CD8-positive, alpha-beta memory T cell (primary cell): Measurements from ENCODE around the gene THAP3. TPM values are rescaled to one million over a fixed set of nuclear protein-coding genes. Genes with fewer than 3 reads are reported as not detected.
"Not testable (repeated sequence)": the region's sequence is repeated elsewhere in the genome, so short reads cannot be mapped to it uniquely, and the experiment has no call there.

Source experiments
- CTCF ChIA-PET: fragments of 350-600 bp; sonication (Branson Sonifier 250); formaldehyde crosslinking; loops from one replicate; lab custom pipeline; 2021; ENCODE audit warnings: antibody characterized with exemption; lab: Charles Lee
- POLR2A ChIA-PET: fragments of 350-600 bp; sonication (Branson Sonifier 250); formaldehyde crosslinking; loops from one replicate; lab custom pipeline; 2021; ENCODE audit warnings: antibody characterized with exemption; lab: Charles Lee
- DNase-seq, 5 donors: peaks; one replicate each; pipeline versions ENCODE4 v3.0.0 to v3.0.0-alpha.2; 2020 to 2022; ENCODE audit warnings: mixed read lengths in 1 of 5
- H3K27ac ChIP-seq: one replicate; pipeline ENCODE4 v1.7.0; 2013; ENCODE audit warnings: low read depth, mild to moderate bottlenecking, low read length, moderate library complexity
- H3K27me3 ChIP-seq: 2 replicates; pipeline ENCODE4 v1.7.0; 2013; ENCODE audit warnings: low read length, mild to moderate bottlenecking; ENCODE audit not compliant: insufficient read depth, poor library complexity, severe bottlenecking
- H3K36me3 ChIP-seq: 2 replicates; pipeline ENCODE4 v1.7.0; 2013; ENCODE audit warnings: mild to moderate bottlenecking, low read length, moderate library complexity; ENCODE audit not compliant: insufficient read depth
- H3K4me1 ChIP-seq: 2 replicates; pipeline ENCODE4 v1.7.0; 2013; ENCODE audit warnings: mild to moderate bottlenecking, low read length, moderate library complexity; ENCODE audit not compliant: insufficient read depth
- H3K4me3 ChIP-seq: 2 replicates; pipeline ENCODE4 v1.7.0; 2013; ENCODE audit warnings: mild to moderate bottlenecking, low read length
- H3K9me3 ChIP-seq: 2 replicates; pipeline ENCODE4 v1.7.0; 2013; ENCODE audit warnings: mild to moderate bottlenecking, low read length
- H3K27ac Mint-ChIP-seq, 8 donors: one replicate each; pipeline ENCODE4 v1.8.0; 2020 to 2021; ENCODE audit warnings: mixed read lengths in 8 of 8, mild to moderate bottlenecking in 6 of 8, inconsistent platforms in 3 of 8, moderate library complexity in 3 of 8
- H3K27me3 Mint-ChIP-seq, 2 donors: one replicate each; pipeline ENCODE4 v1.8.0; 2020 to 2021; ENCODE audit warnings: mixed read lengths in 2 of 2, mild to moderate bottlenecking in 1 of 2, moderate library complexity in 1 of 2
- H3K36me3 Mint-ChIP-seq, 3 donors: one replicate each; pipeline ENCODE4 v1.8.0; 2020 to 2021; ENCODE audit warnings: mixed read lengths in 3 of 3, inconsistent platforms in 1 of 3, mild to moderate bottlenecking in 1 of 3
- H3K4me1 Mint-ChIP-seq, 3 donors: one replicate each; pipeline ENCODE4 v1.8.0; 2020 to 2021; ENCODE audit warnings: mixed read lengths in 3 of 3, inconsistent platforms in 1 of 3, mild to moderate bottlenecking in 1 of 3
- H3K4me3 Mint-ChIP-seq, 7 donors: one replicate each; pipeline ENCODE4 v1.8.0; 2020 to 2021; ENCODE audit warnings: mixed read lengths in 7 of 7, mild to moderate bottlenecking in 6 of 7, moderate library complexity in 4 of 7, inconsistent platforms in 2 of 7
- H3K9me3 Mint-ChIP-seq, 5 donors: one replicate each; pipeline ENCODE4 v1.8.0; 2020 to 2022; ENCODE audit warnings: mixed read lengths in 5 of 5, mild to moderate bottlenecking in 3 of 5, moderate library complexity in 2 of 5, inconsistent platforms in 1 of 5
- polyA plus RNA-seq: library from polyadenylated mRNA; unstranded; fragments of 300-500 nt; fragmentation: Illumina TruSeq; gene quantifications from one replicate; pipeline ENCODE4 v1.2.3, GENCODE V29; 2021
- total RNA-seq, 2 experiments: library from RNA; stranded (reverse); gene quantifications; one replicate each; pipeline ENCODE4 v1.2.3, GENCODE V29; 2021

Gene THAP3
- total and polyA plus RNA-seq, 3 experiments from 2014 or later = 18.3 to 24.0 (median 20.6) TPM

DNA sequence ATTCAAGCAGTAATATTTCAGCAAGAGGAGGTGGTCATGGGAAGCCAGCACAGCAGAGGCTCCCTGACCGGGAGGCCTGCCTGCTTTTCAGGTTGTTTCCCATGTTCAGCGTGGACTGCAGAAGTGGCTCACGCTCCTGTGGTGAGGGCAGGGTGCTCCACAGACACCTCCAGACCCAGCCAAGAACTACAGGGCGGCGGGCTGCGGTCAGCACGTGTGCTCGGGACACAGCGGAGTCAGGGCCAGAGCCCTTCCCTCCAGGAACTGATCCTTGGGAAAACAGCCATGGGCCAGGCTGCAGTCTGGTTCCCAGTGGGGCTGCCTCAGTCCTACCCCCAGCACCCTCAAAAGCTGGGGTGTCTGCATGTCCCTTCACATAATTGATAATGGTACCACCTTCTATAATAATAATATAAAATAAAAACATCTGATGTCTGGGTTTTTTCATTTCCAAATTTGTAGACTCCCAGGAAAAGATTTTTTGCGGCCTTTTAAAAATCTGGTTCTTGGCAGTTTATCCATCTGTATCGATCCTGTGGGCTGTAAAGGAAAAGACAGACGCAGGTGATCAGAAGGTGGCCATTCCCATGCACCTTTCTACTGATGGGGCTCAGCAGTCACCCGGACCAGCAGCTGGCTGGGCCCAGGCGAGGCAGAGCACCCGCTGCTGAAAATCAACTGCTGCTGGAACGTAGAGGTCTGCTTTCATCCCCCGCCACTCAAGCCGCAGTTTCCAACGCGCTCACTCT, 10.7 kb downstream of the THAP3 start:
- H3K4me3 ChIP-seq = no peak overlapping the region
- Mint-ChIP-seq H3K4me3 (no peak overlapping the region), H3K27me3 (no peaks in the 10 kb centered on the region), H3K36me3 (peaks cover 0 to 82% (median 8%) of the 10 kb centered on the region in 3 donors), H3K4me1 (no peaks in the 10 kb centered on the region), H3K9me3 (no peaks in the 10 kb centered on the region), H3K27ac (no peak overlapping the region)
- H3K9me3 ChIP-seq = no peaks in the 10 kb centered on the region
- ChIA-PET POLR2A (no interaction called here), CTCF (interaction anchor here (0.8 to 2.2 kb wide), 10 partner anchors 8 to 149 kb away, joined by 3 to 7 read pairs (median 4); partner anchors contain the start of genes TAS1R1 and THAP3)
- no peaks in the 10 kb centered on the region for H3K4me1 ChIP-seq
- DNase-seq = no peak
- no peak overlapping the region for H3K27ac ChIP-seq
- H3K36me3 ChIP-seq = peaks cover 11% of the 10 kb centered on the region
- H3K27me3 ChIP-seq = no peaks in the 10 kb centered on the region

DNA sequence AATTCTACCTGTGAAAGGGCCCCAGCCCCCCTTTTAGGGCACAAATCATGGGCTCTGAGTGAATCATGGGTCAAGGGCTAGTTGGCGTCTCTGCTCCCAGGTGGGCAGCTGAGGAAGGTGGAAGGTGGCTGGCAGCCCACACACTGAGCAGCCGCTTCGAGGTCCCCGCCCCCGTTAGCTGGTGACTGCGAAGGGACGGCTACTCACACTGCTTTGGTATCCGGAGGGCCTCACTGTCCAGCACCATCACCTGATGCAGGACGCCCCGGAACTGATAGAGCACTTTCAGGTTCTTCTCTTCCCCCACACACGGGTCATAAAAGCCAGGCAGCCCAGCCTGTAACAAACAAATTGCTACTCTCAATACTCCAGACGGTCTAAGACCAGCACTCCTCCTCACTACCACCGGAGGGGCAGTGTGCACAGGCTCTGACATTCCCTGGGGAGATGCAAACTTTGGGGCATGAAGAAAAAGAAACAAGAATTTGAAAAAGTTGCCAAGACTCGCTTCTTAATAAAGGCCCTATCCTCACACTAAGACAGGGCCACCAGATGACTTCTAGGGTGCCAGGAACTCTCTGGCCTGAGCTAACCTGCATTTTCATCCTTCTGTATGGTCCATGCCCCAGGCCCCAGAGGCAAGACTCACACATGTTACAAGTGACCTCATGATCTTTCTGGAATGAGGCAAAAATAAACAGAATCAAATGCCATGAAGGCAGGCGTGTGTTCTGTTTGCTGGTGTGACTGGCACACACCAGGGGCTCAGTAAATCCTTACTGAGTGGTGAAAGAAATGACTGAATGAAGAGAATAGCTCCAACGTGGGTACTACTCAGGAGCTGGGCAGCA, 11.5 kb downstream of the THAP3 start:
- POLR2A ChIA-PET = no interaction called here

DNA sequence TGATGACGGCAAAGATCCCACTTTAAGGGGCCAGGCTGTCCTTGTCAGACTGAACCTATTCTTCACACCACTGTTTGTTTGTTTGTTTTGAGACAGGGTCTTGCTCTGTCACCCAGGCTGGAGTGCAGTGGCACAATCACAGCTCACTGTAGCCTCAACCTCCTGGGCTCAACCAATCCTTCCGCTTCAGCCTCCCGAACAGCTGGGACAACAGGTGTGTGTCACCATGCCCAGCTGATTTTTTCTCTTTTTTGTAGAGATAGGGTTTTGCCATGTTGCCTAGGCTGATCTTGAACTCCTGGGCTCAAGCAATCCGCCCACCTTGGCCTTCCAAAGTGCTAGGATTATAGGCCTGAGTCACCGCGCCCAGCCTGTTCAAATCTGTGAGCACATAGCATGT, 12.1 kb downstream of the THAP3 start:
- H3K9me3 Mint-ChIP-seq, H3K4me3 ChIP-seq, H3K27me3 ChIP-seq, H3K27me3 Mint-ChIP-seq, H3K4me1 ChIP-seq, DNase-seq, H3K4me1 Mint-ChIP-seq, H3K9me3 ChIP-seq, H3K4me3 Mint-ChIP-seq, H3K27ac ChIP-seq, H3K27ac Mint-ChIP-seq: not testable (repeated sequence)
- POLR2A ChIA-PET = interaction anchor here (0.7 kb wide), 1 partner anchor 57 kb away, joined by 3 read pairs; the partner anchor contains the start of gene ZBTB48
- peaks cover 15% of the 10 kb centered on the region for H3K36me3 ChIP-seq
- CTCF ChIA-PET = interaction anchor here (1.1 kb wide), 1 partner anchor 10 kb away, joined by 7 read pairs; no protein-coding TSS in a partner anchor
- peaks cover 0 to 87% (median 12%) of the 10 kb centered on the region in 3 donors for H3K36me3 Mint-ChIP-seq

More for the DNA sequence above, 11.5 kb downstream of the THAP3 start:
- Mint-ChIP-seq H3K36me3 (peaks cover 0 to 81% (median 8%) of the 10 kb centered on the region in 3 donors), H3K4me3 (no peak overlapping the region), H3K4me1 (no peaks in the 10 kb centered on the region), H3K27me3 (no peaks in the 10 kb centered on the region), H3K27ac (no peak overlapping the region), H3K9me3 (no peaks in the 10 kb centered on the region)
- no peak for DNase-seq
- Histone ChIP-seq H3K9me3 (no peaks in the 10 kb centered on the region), H3K4me3 (no peak overlapping the region), H3K27ac (no peak overlapping the region), H3K36me3 (peaks cover 11% of the 10 kb centered on the region), H3K27me3 (no peaks in the 10 kb centered on the region), H3K4me1 (no peaks in the 10 kb centered on the region)
- CTCF ChIA-PET = interaction anchor here (1.1 to 2.2 kb wide), 3 partner anchors 10 to 20 kb away, joined by 3 to 7 read pairs (median 7); no protein-coding TSS in a partner anchor

DNA sequence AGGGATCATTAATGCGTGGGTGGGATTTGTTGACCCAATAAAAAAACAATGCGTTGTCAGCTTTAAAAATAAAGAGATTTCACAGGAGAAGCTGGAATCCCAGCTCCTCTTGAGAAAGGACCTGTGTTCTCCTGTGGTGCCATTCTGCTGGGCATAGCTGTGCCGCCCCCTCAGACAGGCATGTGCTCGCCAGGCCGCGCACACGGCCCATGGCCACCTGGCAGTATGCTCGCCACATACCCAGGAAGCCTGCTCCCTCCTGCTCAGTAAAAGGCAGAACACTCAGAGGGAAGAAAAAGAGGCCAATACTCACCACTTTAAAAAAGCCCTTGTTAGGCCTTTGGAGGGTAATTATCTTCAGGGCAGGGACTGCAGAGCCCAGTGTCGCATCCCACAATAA, 13.1 kb downstream of the THAP3 start:
- ChIA-PET POLR2A (interaction anchor here (0.7 kb wide), 1 partner anchor 58 kb away, joined by 3 read pairs; the partner anchor contains the start of gene ZBTB48), CTCF (interaction anchor here (1.1 kb wide), 1 partner anchor 9 kb away, joined by 7 read pairs; no protein-coding TSS in a partner anchor)
- Mint-ChIP-seq H3K9me3 (no peaks in the 10 kb centered on the region), H3K27ac (peak overlapping the region in 1 of 8 donors; percentile 50), H3K4me1 (no peaks in the 10 kb centered on the region), H3K36me3 (peaks cover 2 to 88% (median 16%) of the 10 kb centered on the region in 3 donors), H3K4me3 (no peak overlapping the region), H3K27me3 (no peaks in the 10 kb centered on the region)
- no peak overlapping the region for H3K27ac ChIP-seq
- H3K9me3 ChIP-seq = no peaks in the 10 kb centered on the region
- DNase-seq = no peak
- H3K4me1 ChIP-seq = no peaks in the 10 kb centered on the region
- no peak overlapping the region for H3K4me3 ChIP-seq
- no peaks in the 10 kb centered on the region for H3K27me3 ChIP-seq
- peaks cover 20% of the 10 kb centered on the region for H3K36me3 ChIP-seq

DNA sequence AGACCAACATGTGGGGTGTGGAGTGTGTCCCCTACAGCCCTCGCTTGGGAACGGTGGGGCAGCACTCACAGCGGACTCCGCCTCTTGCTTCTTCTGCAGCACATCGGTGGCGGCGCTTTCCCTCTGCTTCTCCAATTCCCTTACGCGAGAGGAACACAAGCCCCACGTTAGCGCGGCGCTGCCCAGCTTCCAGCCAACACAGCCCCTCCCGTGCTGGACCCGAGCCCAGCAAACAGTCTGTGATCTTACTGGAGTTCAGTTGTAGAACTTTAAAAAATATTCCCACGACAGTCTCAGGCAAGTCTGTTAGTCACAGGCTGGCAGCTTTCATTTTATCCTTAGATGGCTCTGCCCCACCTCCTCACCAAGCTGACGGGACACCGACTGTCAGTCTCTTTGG, 13.6 kb downstream of the THAP3 start:
- H3K27me3 Mint-ChIP-seq = no peaks in the 10 kb centered on the region
- no peak for DNase-seq
- H3K27me3 ChIP-seq = no peaks in the 10 kb centered on the region
- POLR2A ChIA-PET = no interaction called here
- no peak overlapping the region for H3K27ac ChIP-seq
- CTCF ChIA-PET = no interaction called here
- H3K9me3 ChIP-seq = no peaks in the 10 kb centered on the region
- no peaks in the 10 kb centered on the region for H3K4me1 Mint-ChIP-seq
- H3K36me3 Mint-ChIP-seq = peaks cover 5 to 86% (median 17%) of the 10 kb centered on the region in 3 donors
- H3K4me3 Mint-ChIP-seq = no peak overlapping the region
- H3K4me3 ChIP-seq = no peak overlapping the region
- H3K4me1 ChIP-seq = no peaks in the 10 kb centered on the region
- H3K27ac Mint-ChIP-seq = peak overlapping the region in 1 of 8 donors; percentile 32
- H3K36me3 ChIP-seq = peaks cover 16% of the 10 kb centered on the region
- no peaks in the 10 kb centered on the region for H3K9me3 Mint-ChIP-seq

DNA sequence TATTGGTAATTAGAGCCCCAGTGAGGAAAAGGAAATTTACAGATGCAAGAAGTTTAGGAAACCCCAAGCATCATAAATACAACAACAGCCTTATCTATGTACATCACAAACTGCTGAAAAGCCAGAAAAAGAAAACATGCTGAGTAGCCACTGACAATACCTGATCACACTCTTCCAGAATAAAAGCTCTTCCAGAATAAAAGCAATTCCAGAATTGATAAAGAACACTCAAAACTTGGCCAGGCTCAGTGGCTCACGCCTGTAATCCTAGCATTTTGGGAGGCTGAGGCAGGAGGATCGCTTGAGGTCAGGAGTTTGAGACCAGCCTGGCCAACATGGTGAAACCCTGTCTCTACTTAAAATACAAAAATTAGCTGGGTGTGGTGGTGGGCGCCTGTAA, 16.2 kb downstream of the THAP3 start:
- not testable (repeated sequence) for H3K4me1 Mint-ChIP-seq, H3K27me3 ChIP-seq, H3K9me3 Mint-ChIP-seq, H3K27ac Mint-ChIP-seq, DNase-seq, H3K27ac ChIP-seq, H3K4me1 ChIP-seq, H3K9me3 ChIP-seq, H3K4me3 Mint-ChIP-seq, H3K27me3 Mint-ChIP-seq, H3K4me3 ChIP-seq
- CTCF ChIA-PET = interaction anchor here (1.1 kb wide), 1 partner anchor 9 kb away, joined by 3 read pairs; no protein-coding TSS in a partner anchor
- H3K36me3 ChIP-seq = peaks cover 25% of the 10 kb centered on the region
- H3K36me3 Mint-ChIP-seq = peaks cover 5 to 79% (median 14%) of the 10 kb centered on the region in 3 donors
- POLR2A ChIA-PET = interaction anchor here (0.6 kb wide), 1 partner anchor 435 kb away, joined by 3 read pairs; the partner anchor contains the start of gene RNF207

DNA sequence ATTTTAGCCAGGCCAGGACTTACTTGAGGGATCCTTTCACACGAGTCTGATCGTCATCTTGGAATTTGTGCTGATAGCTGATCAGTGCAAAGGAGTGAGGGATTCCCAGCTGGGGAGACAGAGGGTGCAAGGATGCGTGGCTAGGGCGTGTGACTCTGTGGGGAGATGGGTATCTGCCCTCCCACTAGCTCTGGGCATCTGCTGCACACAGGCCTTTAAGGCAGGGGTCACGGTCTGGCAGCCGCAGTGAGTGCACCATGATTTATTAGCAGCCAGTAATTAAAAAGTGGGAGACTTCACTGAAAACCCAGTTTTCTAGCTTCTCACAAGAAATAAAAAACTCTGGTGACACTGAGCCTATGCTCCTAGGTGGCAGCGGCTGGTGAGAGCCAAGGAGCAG, 20.4 kb downstream of the THAP3 start:
- CTCF ChIA-PET = interaction anchor here (0.9 to 7.0 kb wide), 5 partner anchors 11 to 222 kb away, joined by 3 to 79 read pairs (median 3); partner anchors contain the start of genes KLHL21 and PLEKHG5
- H3K9me3 Mint-ChIP-seq = no peaks in the 10 kb centered on the region
- H3K27me3 Mint-ChIP-seq = no peaks in the 10 kb centered on the region
- Histone ChIP-seq H3K27me3 (no peaks in the 10 kb centered on the region), H3K4me1 (no peaks in the 10 kb centered on the region), H3K27ac (no peak overlapping the region), H3K9me3 (no peaks in the 10 kb centered on the region), H3K4me3 (no peak overlapping the region), H3K36me3 (peaks cover 21% of the 10 kb centered on the region)
- no peak overlapping the region for H3K27ac Mint-ChIP-seq
- POLR2A ChIA-PET = interaction anchor here (1.1 kb wide), 1 partner anchor 159 kb away, joined by 3 read pairs; no protein-coding TSS in a partner anchor
- H3K36me3 Mint-ChIP-seq = peaks cover 5 to 44% (median 10%) of the 10 kb centered on the region in 3 donors
- DNase-seq = no peak
- H3K4me3 Mint-ChIP-seq = no peak overlapping the region
- H3K4me1 Mint-ChIP-seq = no peaks in the 10 kb centered on the region
